ENCODE results near the gene CCM2L. TPM values are rescaled to one million over a fixed set of nuclear protein-coding genes. Genes with fewer than 3 reads are reported as not detected.

The CCM2L gene
- total RNA-seq, 2 donors from 2014 or later, result 4.6 to 5.7 TPM

DNA sequence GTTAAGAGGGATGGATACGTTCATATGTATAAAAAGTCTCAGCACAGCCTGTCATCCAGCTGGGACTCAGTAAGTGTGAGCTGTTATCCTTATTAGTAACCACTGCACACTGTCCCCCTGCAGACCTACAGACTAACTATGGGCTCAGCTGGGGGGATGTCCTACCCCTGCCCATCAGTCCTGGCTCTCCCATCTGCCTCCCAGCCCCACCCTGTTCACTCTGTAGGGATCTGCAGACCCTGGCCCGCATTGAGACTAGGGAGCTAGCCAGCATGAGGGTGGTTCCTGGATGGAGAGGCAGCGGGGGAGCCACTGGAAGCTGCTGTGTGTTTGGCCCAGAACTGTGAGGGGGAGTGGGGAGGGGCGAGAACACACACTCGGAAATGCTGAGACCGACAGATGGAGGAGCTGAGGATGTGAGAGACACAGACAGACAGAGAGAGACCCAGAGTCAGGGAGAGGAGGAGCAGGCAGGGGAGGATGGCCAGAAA lies 25.2 kb upstream of the CCM2L start:
- H3K4me1 ChIP-seq (replicated peaks), result no peaks in the 10 kb centered on the region

DNA sequence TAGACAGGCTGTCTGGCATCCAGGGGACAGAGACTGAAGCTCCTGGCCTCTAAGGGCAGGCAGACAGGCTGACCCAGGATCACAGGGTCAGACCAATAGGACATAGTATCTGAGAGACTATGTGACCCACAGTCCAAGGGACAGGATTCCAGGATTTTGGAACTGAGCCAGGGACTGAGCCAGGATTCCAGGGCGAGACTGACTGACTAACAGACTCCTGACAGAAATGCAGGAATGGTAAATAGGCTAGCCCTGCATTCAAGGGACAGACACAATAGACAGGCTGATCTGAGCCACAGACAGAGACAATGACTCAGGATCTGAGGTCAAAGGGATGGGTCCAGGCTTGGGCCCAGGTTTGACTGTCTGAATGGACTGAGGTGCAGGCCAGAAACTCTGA lies 22.5 kb upstream of the CCM2L start:
- no peak for TF ChIP-seq POLR2AphosphoS5 (IDR thresholded peaks at IDR 0.05)
- TF ChIP-seq, protein P1, sequence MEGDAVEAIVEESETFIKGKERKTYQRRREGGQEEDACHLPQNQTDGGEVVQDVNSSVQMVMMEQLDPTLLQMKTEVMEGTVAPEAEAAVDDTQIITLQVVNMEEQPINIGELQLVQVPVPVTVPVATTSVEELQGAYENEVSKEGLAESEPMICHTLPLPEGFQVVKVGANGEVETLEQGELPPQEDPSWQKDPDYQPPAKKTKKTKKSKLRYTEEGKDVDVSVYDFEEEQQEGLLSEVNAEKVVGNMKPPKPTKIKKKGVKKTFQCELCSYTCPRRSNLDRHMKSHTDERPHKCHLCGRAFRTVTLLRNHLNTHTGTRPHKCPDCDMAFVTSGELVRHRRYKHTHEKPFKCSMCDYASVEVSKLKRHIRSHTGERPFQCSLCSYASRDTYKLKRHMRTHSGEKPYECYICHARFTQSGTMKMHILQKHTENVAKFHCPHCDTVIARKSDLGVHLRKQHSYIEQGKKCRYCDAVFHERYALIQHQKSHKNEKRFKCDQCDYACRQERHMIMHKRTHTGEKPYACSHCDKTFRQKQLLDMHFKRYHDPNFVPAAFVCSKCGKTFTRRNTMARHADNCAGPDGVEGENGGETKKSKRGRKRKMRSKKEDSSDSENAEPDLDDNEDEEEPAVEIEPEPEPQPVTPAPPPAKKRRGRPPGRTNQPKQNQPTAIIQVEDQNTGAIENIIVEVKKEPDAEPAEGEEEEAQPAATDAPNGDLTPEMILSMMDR (IDR thresholded peaks at IDR 0.05), result no peak
- no peak for TF ChIP-seq POLR2A (IDR thresholded peaks at IDR 0.05)
- no peaks in the 10 kb centered on the region for H3K36me3 ChIP-seq
- intact Hi-C loops (cut with DNase I), result no loop called here
- H3K4me3 ChIP-seq, result no peak overlapping the region
- H3K9me3 ChIP-seq, result no peaks in the 10 kb centered on the region
- 56% methylated on average over 1 of the region's 1 CpG for WGBS
- no peaks in the 10 kb centered on the region for H3K27me3 ChIP-seq (replicated peaks; ENCODE audit: insufficient read depth)
- no peak overlapping the region for H3K27ac ChIP-seq
- no peaks in the 10 kb centered on the region for H3K4me1 ChIP-seq (replicated peaks)
- DNase-seq (ENCODE audit: low spot score), result no peak

More for the DNA sequence above, 25.2 kb upstream of the CCM2L start:
- Histone ChIP-seq H3K9me3 (no peaks in the 10 kb centered on the region), H3K27me3 (replicated peaks; ENCODE audit: insufficient read depth) (no peaks in the 10 kb centered on the region), H3K36me3 (no peaks in the 10 kb centered on the region), H3K27ac (no peak overlapping the region), H3K4me3 (no peak overlapping the region)
- no peak for DNase-seq (ENCODE audit: low spot score)
- intact Hi-C loops (cut with DNase I), result no loop called here
- 24% methylated on average over 6 of the region's 6 CpGs for whole genome bisulfite sequencing
- TF ChIP-seq, protein P1 (IDR thresholded peaks at IDR 0.05), result no peak
- TF ChIP-seq POLR2A (IDR thresholded peaks at IDR 0.05) (no peak), POLR2AphosphoS5 (IDR thresholded peaks at IDR 0.05) (no peak)

DNA sequence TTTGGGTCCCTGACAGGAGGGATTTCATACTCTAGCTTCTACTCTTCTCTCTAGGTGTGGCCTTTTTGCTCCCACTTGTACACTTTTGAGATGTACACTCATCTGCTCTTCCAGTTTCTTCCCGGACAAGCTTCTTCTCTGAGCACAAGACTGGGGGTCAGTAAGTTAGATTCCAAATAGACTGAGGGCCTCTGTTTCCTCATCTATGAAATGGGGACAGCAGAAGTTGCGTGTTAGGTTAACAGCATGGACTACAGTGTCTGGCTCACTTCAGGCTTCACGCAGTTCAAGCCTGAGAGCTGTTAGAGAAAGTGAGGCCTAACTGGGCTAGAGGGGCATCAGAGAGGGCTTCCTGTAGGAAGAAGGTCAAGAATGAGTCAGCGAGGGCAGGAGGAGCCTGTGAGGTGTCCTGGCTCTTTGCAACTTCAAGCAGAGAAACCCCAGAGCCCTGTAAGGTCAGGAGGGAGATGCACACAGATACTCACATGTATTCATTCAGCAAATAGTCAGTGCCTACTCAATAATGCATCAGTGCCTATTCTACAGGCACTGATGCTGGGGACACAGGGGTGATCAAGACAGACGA lies 21.7 kb upstream of the CCM2L start:
- no peak overlapping the region for H3K4me3 ChIP-seq
- H3K9me3 ChIP-seq, result no peaks in the 10 kb centered on the region
- TF ChIP-seq, protein P1 (IDR thresholded peaks at IDR 0.05), result no peak
- TF ChIP-seq POLR2AphosphoS5 (IDR thresholded peaks at IDR 0.05), result no peak
- no peak for TF ChIP-seq POLR2A (IDR thresholded peaks at IDR 0.05)
- intact Hi-C loops (cut with DNase I), result no loop called here
- H3K27ac ChIP-seq, result no peak overlapping the region
- WGBS, result 92% methylated on average over 5 of the region's 5 CpGs
- H3K27me3 ChIP-seq (replicated peaks; ENCODE audit: insufficient read depth), result no peaks in the 10 kb centered on the region
- H3K4me1 ChIP-seq (replicated peaks), result no peaks in the 10 kb centered on the region
- H3K36me3 ChIP-seq, result no peaks in the 10 kb centered on the region
- DNase-seq (ENCODE audit: low spot score), result no peak

DNA sequence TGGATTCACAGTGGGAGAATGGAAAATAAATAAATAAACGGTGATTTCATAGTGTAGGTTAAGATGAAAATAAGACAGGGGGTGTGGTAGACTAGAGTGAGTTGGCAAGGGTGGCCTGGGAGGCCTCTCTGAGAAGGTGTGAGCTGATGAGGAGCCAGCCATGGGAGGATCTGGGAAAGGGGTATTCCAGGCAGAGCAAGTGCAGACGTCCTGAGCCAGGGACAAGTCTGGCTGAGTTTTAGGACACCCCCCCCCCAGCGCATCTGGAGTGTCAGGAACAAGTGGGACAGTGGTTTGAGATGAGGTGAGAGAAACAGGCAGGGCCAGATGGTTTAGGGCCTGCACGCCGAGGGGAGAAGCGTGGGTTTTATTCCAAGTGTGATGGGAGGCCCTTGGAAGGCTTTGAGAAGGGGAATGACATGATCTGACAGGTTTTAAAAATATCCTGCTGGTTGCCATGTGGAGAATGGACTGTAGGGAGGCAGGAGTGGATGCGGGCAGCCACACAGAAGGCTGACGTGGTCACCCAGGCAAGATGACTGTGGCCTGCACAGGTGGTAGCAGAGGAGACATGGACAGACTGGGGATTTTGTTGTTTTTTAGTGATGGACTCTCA lies 21.1 kb upstream of the CCM2L start:
- TF ChIP-seq POLR2AphosphoS5 (IDR thresholded peaks at IDR 0.05), result no peak
- TF ChIP-seq, protein P1 (IDR thresholded peaks at IDR 0.05), result no peak
- no peak for TF ChIP-seq POLR2A (IDR thresholded peaks at IDR 0.05)
- Histone ChIP-seq H3K4me3 (no peak overlapping the region), H3K27ac (no peak overlapping the region), H3K4me1 (replicated peaks) (no peaks in the 10 kb centered on the region), H3K9me3 (no peaks in the 10 kb centered on the region), H3K27me3 (replicated peaks; ENCODE audit: insufficient read depth) (no peaks in the 10 kb centered on the region), H3K36me3 (no peaks in the 10 kb centered on the region)
- WGBS, result 61% methylated on average over 8 of the region's 8 CpGs
- DNase-seq (ENCODE audit: low spot score), result no peak
- intact Hi-C loops (cut with DNase I), result no loop called here

Data from prostate gland (tissue), 2 donors.